NCI-H2171 treated with DMSO at 0.1 percent for 48 hours (cell line): ENCODE results near the gene NANS.
"Not testable (repeated sequence)": the region's sequence is repeated elsewhere in the genome, so short reads cannot be mapped to it uniquely, and the experiment has no call there.

ENCODE experiments used
- DNase-seq: peaks from one replicate; lab custom pipeline; 2025; lab: John Stamatoyannopoulos, UW

The NANS gene

GRCh38 chr9:98076514-98076890, 20.0 kb downstream of the NANS start:
- DNase-seq: not testable (repeated sequence)

GRCh38 chr9:98078895-98079294, 22.4 kb downstream of the NANS start:
- no peak for DNase-seq

- no peak for DNase-seq
These were observed 23.8 kb downstream of the NANS start for GRCh38 chr9:98080326-98080725.

- no peak for DNase-seq
These were observed 24.2 kb downstream of the NANS start for GRCh38 chr9:98080780-98081179.

GRCh38 chr9:98081477-98082219, 25.1 kb downstream of the NANS start:
- DNase-seq: no peak

GRCh38 chr9:98083061-98083501, 26.5 kb downstream of the NANS start:
- peak; percentile 88 for DNase-seq

GRCh38 chr9:98083566-98084183, 27.1 kb downstream of the NANS start:
- DNase-seq: peak; percentile 90

- no peak for DNase-seq
These were observed 27.9 kb downstream of the NANS start for GRCh38 chr9:98084396-98084795.

- no peak for DNase-seq
These were observed 28.5 kb downstream of the NANS start for GRCh38 chr9:98085058-98085457.

GRCh38 chr9:98085944-98086343, 29.4 kb downstream of the NANS start:
- DNase-seq: peak; percentile 89

- peak; percentile 59 for DNase-seq
These were observed 29.9 kb downstream of the NANS start for GRCh38 chr9:98086461-98086860.

- DNase-seq: no peak
These were observed 31.2 kb downstream of the NANS start for GRCh38 chr9:98087420-98088354.

- DNase-seq: not testable (repeated sequence)
These were observed 34.1 kb downstream of the NANS start for GRCh38 chr9:98090674-98091073.

- DNase-seq: no peak
These were observed 35.4 kb downstream of the NANS start for GRCh38 chr9:98091735-98092612.

- DNase-seq: no peak
These were observed 36.0 kb downstream of the NANS start for GRCh38 chr9:98092613-98092931.

- no peak for DNase-seq
These were observed 37.8 kb downstream of the NANS start for GRCh38 chr9:98094316-98094715.

GRCh38 chr9:98094851-98095250, 38.3 kb downstream of the NANS start:
- DNase-seq: no peak

GRCh38 chr9:98095401-98095800, 38.9 kb downstream of the NANS start:
- no peak for DNase-seq

GRCh38 chr9:98096091-98096490, 39.6 kb downstream of the NANS start:
- DNase-seq: no peak

GRCh38 chr9:98097836-98098235, 41.3 kb downstream of the NANS start:
- no peak for DNase-seq

GRCh38 chr9:98099346-98099745, 42.8 kb downstream of the NANS start:
- no peak for DNase-seq

- no peak for DNase-seq
These were observed 43.4 kb downstream of the NANS start for GRCh38 chr9:98099898-98100297.
